KMS-11 (cell line): ENCODE results near the gene KRT4.

Source experiments
- H2AFZ ChIP-seq: fragments of 200-600 bp; sonication (generic); 2 replicates; pipeline ENCODE4 v1.6.1; 2016; ENCODE audit warnings: antibody characterized with exemption, mixed run types, low read depth
- H3K27ac ChIP-seq: fragments of 200-600 bp; sonication (generic); 2 replicates; pipeline ENCODE4 v1.6.1; 2016; ENCODE audit warnings: mild to moderate bottlenecking, mixed run types
- H3K27me3 ChIP-seq: fragments of 200-600 bp; sonication (generic); 2 replicates; pipeline ENCODE4 v1.6.1; 2017; ENCODE audit warnings: mild to moderate bottlenecking, low read depth, mixed run types, moderate library complexity; ENCODE audit not compliant: insufficient read depth
- H3K36me3 ChIP-seq: fragments of 200-600 bp; sonication (generic); 2 replicates; pipeline ENCODE4 v1.6.1; 2017; ENCODE audit warnings: mild to moderate bottlenecking, mixed run types; ENCODE audit not compliant: insufficient read depth
- H3K4me1 ChIP-seq: fragments of 200-600 bp; sonication (generic); 2 replicates; pipeline ENCODE4 v1.6.1; 2016; ENCODE audit warnings: mild to moderate bottlenecking, low read depth, mixed run types; ENCODE audit not compliant: poor library complexity, severe bottlenecking
- H3K4me2 ChIP-seq: fragments of 200-600 bp; sonication (generic); 2 replicates; pipeline ENCODE4 v1.7.0; 2016; ENCODE audit warnings: mild to moderate bottlenecking, mixed run types
- H3K4me3 ChIP-seq: fragments of 200-600 bp; sonication (generic); IDR thresholded peaks from 2 replicates; pipeline ENCODE4 v1.6.1; 2017; ENCODE audit warnings: low read depth, low read length, mixed read lengths; ENCODE audit not compliant: insufficient read depth
- H3K79me2 ChIP-seq: fragments of 200-600 bp; sonication (generic); 2 replicates; pipeline ENCODE4 v1.6.1; 2016; ENCODE audit warnings: low read depth, mixed run types; ENCODE audit not compliant: insufficient read depth
- H3K9ac ChIP-seq: fragments of 200-600 bp; sonication (generic); 2 replicates; pipeline ENCODE4 v1.6.1; 2016; ENCODE audit warnings: mild to moderate bottlenecking, mixed run types
- H4K20me1 ChIP-seq: fragments of 200-600 bp; sonication (generic); 2 replicates; pipeline ENCODE4 v1.6.1; 2016; ENCODE audit warnings: mild to moderate bottlenecking, mixed run types; ENCODE audit not compliant: insufficient read depth
- TF ChIP-seq, protein P1 (sequence below): fragments of 200-600 bp; sonication (generic); conservative IDR thresholded peaks from 2 replicates; pipeline ENCODE4 v1.6.1; 2017; ENCODE audit warnings: low read depth, mild to moderate bottlenecking, antibody characterized with exemption, low read length, moderate library complexity, mixed read lengths

KRT4 gene

DNA sequence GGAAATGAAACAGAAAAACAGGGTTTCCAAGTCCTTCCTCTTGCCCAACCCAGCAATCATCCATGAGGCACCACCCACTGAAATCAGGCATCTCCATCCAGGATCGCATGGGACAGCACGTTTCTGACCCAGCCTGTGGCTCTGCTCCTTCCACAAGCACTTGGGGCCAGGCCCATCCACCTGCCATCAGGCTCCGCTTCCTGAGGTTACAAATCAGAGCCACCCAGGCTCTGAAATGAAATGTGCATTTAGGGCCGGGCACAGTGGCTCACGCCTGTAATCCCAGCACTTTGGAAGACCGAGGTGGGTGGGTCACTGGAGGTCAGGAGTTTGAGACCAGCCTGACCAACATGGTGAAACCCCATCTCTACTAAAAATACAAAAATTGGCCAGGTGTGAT is 35.6 kb upstream of the KRT4 start:
- Histone ChIP-seq H3K4me2 (no peak overlapping the region), H3K27me3 (peaks cover 51% of the 10 kb centered on the region), H3K9ac (no peak overlapping the region), H3K4me3 (no peak overlapping the region), H3K36me3 (no peaks in the 10 kb centered on the region), H3K4me1 (no peaks in the 10 kb centered on the region), H4K20me1 (no peaks in the 10 kb centered on the region), H3K79me2 (no peaks in the 10 kb centered on the region), H3K27ac (no peak overlapping the region), H2AFZ (no peak overlapping the region)
- TF ChIP-seq, protein P1, sequence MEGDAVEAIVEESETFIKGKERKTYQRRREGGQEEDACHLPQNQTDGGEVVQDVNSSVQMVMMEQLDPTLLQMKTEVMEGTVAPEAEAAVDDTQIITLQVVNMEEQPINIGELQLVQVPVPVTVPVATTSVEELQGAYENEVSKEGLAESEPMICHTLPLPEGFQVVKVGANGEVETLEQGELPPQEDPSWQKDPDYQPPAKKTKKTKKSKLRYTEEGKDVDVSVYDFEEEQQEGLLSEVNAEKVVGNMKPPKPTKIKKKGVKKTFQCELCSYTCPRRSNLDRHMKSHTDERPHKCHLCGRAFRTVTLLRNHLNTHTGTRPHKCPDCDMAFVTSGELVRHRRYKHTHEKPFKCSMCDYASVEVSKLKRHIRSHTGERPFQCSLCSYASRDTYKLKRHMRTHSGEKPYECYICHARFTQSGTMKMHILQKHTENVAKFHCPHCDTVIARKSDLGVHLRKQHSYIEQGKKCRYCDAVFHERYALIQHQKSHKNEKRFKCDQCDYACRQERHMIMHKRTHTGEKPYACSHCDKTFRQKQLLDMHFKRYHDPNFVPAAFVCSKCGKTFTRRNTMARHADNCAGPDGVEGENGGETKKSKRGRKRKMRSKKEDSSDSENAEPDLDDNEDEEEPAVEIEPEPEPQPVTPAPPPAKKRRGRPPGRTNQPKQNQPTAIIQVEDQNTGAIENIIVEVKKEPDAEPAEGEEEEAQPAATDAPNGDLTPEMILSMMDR, result no peak

DNA sequence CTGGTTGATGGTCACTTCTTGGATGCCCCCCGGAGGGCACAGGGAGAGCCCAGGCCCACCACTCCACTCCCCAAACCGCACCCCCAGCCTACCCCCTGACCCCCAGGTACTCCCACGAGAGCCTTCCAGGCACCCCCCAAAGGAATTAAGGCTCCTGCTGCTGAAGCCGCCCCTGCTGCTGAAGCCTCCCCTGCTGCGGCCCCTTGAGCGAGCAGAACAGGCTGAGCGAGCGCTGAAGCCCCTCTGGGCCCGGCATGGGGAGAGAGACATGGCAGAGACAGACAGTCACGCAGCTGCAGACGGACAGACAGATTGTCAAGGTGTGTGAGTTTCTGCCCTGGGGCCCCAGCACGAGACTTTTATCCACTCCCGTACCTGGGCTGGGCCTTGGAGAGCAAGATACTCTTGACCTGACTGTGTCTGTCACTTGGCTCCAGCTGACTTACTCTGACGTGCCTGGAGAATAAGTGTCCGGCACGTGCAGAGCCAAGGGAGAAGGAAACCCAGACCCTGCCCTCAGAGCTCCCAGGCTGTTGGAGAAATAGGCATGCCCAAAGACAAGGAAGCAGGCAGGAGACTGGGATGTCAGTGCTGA is 34.8 kb upstream of the KRT4 start, which contains the start of gene KRT78:
Gene KRT78, minus strand, starts transcription at position 334 of the 595 bp plus-strand sequence. Its CDS starts 64 bp downstream, at position 270.
- no peak within 1 kb of the TSS for H2AFZ ChIP-seq
- no peak within 1 kb of the TSS for H3K4me3 ChIP-seq
- TF ChIP-seq, protein P1, result no peak
- H3K79me2 ChIP-seq, result no peaks in the 10 kb centered on the region
- H3K27me3 ChIP-seq, result peaks cover 53% of the 10 kb centered on the region
- no peak within 1 kb of the TSS for H3K4me2 ChIP-seq
- no peaks in the 10 kb centered on the region for H3K4me1 ChIP-seq
- no peak within 1 kb of the TSS for H3K9ac ChIP-seq
- no peaks in the 10 kb centered on the region for H3K36me3 ChIP-seq
- no peak within 1 kb of the TSS for H3K27ac ChIP-seq
- H4K20me1 ChIP-seq, result no peaks in the 10 kb centered on the region

DNA sequence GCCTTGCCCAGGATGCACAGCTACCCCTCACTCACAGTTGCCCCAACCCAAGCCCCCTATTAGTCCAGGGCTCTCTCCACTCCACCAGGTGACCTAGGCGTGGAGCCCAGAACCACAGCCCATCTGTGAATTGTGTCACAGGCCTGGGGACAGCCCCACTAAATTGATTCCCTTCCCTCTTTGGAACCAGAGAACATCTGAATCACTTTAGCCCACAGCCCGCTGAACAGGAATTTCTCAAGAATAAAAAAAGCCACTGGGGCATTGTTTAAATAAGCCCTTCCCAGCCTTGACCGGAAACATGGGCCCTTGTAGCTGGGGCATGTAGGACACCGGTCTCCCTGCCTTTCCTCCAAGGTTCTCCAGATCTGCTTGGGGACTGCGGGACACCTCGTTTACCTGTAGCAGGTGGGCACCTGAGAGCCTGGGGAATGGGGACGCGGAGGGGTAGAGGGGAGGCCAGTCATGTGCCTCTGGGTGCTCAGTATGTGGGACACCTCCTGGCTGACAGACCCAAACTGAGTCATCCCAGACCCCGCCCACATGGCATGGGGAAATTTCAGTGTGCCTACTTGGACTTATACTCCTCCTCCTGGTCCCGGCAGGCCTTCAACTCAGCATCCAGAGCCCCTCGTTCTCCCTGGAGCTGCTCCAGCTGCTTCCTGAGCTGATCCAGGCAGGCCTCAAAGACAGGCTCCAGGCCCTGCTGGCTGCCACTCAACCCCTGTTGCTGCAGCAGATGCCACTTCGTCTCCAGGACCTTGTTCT is 33.6 kb upstream of the KRT4 start:
- Histone ChIP-seq H2AFZ (no peak overlapping the region), H3K36me3 (no peaks in the 10 kb centered on the region), H3K9ac (no peak overlapping the region), H3K27ac (no peak overlapping the region), H3K4me3 (no peak overlapping the region), H3K79me2 (no peaks in the 10 kb centered on the region), H4K20me1 (no peaks in the 10 kb centered on the region), H3K27me3 (peaks cover 50% of the 10 kb centered on the region), H3K4me2 (no peak overlapping the region), H3K4me1 (no peaks in the 10 kb centered on the region)
- TF ChIP-seq, protein P1, result no peak

DNA sequence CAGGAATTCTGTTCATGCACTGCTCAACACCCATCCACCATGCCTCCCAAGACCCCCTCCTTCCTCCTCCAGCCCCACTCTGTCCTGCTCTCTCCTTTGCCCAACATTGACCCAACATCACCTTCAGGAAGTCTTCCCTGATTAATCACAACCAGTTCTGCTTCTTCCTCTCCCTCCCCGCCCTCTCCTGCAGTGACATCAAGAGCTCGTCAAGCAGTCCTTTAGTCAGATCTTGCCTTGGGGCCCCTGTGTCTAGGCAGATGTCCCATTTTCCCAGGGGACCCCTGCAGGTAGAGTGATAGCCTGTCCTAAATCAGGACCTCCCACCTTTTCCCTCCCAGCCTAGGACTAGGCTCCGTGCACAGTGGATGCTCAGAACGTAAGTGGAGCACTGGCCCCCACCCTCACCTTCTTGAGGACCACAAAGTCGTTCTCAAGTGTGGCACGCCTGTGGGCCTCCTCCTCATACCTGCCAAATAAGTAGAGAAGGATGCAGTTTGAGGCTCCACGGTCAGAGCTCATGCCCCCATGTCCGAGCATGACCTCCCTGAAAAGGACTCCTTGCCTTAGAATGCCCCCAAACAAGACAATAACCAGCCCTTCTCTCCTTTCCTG is 32.5 kb upstream of the KRT4 start:
- no peaks in the 10 kb centered on the region for H3K4me1 ChIP-seq
- no peaks in the 10 kb centered on the region for H4K20me1 ChIP-seq
- TF ChIP-seq, protein P1, result no peak
- no peak overlapping the region for H3K4me3 ChIP-seq
- no peak overlapping the region for H3K9ac ChIP-seq
- no peak overlapping the region for H3K27ac ChIP-seq
- no peak overlapping the region for H2AFZ ChIP-seq
- no peak overlapping the region for H3K4me2 ChIP-seq
- H3K36me3 ChIP-seq, result no peaks in the 10 kb centered on the region
- H3K27me3 ChIP-seq, result peaks cover 56% of the 10 kb centered on the region
- no peaks in the 10 kb centered on the region for H3K79me2 ChIP-seq
